DND-41 (cell line): Measurements from ENCODE around the gene RPS16.

Experiments
- CTCF ChIP-seq: IDR thresholded peaks from 2 replicates; pipeline ENCODE4 v1.5.1; 2012; ENCODE audit warnings: borderline replicate concordance, low read length, moderate library complexity, mild to moderate bottlenecking; ENCODE audit not compliant: poor library complexity, severe bottlenecking; ENCODE audit errors: extremely low read depth
- EZH2 ChIP-seq: IDR thresholded peaks from 3 replicates; pipeline ENCODE4 v1.6.1; 2012; ENCODE audit warnings: borderline replicate concordance, low read depth, mild to moderate bottlenecking, moderate library complexity, low read length, inconsistent platforms; ENCODE audit not compliant: severe bottlenecking

DNA sequence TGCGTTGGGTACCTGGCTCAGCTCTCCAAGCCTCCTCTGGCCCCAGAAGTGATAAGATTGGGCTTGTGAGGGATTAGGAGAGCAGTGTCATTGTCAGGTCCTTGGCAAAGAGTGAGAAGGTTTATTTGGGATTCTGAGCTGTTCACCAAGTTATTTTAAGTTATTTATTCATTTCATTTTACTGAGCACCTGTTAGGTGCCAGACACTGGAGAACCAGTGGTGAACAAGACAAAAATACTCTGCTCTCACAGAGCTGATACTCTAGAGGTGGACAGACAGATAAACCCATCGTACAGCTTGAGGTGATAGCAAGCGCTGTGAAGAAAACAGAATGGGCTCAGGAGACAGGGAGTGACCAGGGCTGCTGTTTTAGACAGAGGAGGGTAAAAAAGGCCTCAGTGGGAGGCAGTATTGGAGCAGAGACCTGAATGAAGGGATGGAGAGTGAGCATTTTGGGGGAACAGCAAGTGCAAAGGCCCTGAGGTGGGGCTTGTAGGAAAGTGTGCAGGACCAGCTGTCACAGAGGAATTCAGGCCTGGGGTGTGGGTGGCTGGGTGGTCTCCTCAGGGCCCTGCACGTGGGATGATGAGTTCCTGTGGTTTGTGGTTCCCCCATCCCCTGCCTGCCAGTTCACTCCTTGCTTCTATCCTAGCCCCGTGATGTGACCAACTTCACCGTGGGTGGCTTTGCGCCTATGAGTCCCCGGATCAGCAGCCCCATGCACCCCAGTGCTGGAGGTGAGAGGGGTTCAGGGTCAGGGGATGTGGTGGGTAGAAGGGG is 36.2 kb upstream of the RPS16 start:
- no peak for TF ChIP-seq CTCF
- TF ChIP-seq EZH2: no peak
